ENCODE data around the gene MRPS14. TPM values are rescaled to one million over a fixed set of nuclear protein-coding genes. Genes with fewer than 3 reads are reported as not detected.

The MRPS14 gene
- total RNA-seq, 1 donor from 2014 or later: 33.5 TPM

- H3K4me1 Mint-ChIP-seq: peaks cover 41% of the 10 kb centered on the region
- H3K36me3 Mint-ChIP-seq (ENCODE audit: low read depth): peaks cover 54% of the 10 kb centered on the region
- H3K27me3 Mint-ChIP-seq: no peaks in the 10 kb centered on the region
- no peak for DNase-seq
- H3K9me3 Mint-ChIP-seq: no peaks in the 10 kb centered on the region
- intact Hi-C loops (cut with micrococcal nuclease): loop anchor here (5.0 kb wide), 1 partner anchor 1526 kb away; the partner anchor contains the start of gene PRDX6
- peak overlapping the region; percentile 34 for H3K27ac Mint-ChIP-seq
- peak overlapping the region; percentile 46 for H3K4me3 Mint-ChIP-seq
These were observed 19.7 kb downstream of the MRPS14 start for GRCh38 chr1:175003521-175003920.

- peak; percentile 56 for DNase-seq
- Mint-ChIP-seq H3K36me3 (ENCODE audit: low read depth) (peaks cover 49% of the 10 kb centered on the region), H3K27ac (peak overlapping the region; percentile 31), H3K4me1 (peaks cover 39% of the 10 kb centered on the region), H3K4me3 (peak overlapping the region; percentile 46), H3K9me3 (no peaks in the 10 kb centered on the region), H3K27me3 (no peaks in the 10 kb centered on the region)
- intact Hi-C loops (cut with micrococcal nuclease): loop anchor here (5.0 kb wide), 1 partner anchor 1526 kb away; the partner anchor contains the start of gene PRDX6
These were observed 20.2 kb downstream of the MRPS14 start for GRCh38 chr1:175002910-175003517.

- peaks cover 45% of the 10 kb centered on the region for H3K4me1 Mint-ChIP-seq
- DNase-seq: no peak
- H3K36me3 Mint-ChIP-seq (ENCODE audit: low read depth): peaks cover 37% of the 10 kb centered on the region
- H3K27me3 Mint-ChIP-seq: no peaks in the 10 kb centered on the region
- intact Hi-C loops (cut with micrococcal nuclease): loop anchor here (5.0 kb wide), 1 partner anchor 1523 kb away; the partner anchor contains the start of gene PRDX6
- H3K27ac Mint-ChIP-seq: no peak overlapping the region
- H3K9me3 Mint-ChIP-seq: no peaks in the 10 kb centered on the region
- no peak overlapping the region for H3K4me3 Mint-ChIP-seq
These were observed 22.5 kb downstream of the MRPS14 start for GRCh38 chr1:175000697-175001187.

- H3K27ac Mint-ChIP-seq: no peak within 1 kb of the TSS
- peaks cover 30% of the 10 kb centered on the region for H3K36me3 Mint-ChIP-seq (ENCODE audit: low read depth)
- H3K4me3 Mint-ChIP-seq: no peak within 1 kb of the TSS
- H3K27me3 Mint-ChIP-seq: no peaks in the 10 kb centered on the region
- intact Hi-C loops (cut with micrococcal nuclease): loop anchor here (1.0 to 5.0 kb wide), 10 partner anchors 23 to 1523 kb away; partner anchors contain the start of genes CENPL, COP1, DARS2 and MRPS14
- DNase-seq: peak; percentile 84
- peaks cover 39% of the 10 kb centered on the region for H3K4me1 Mint-ChIP-seq
- no peaks in the 10 kb centered on the region for H3K9me3 Mint-ChIP-seq
These were observed 23.1 kb downstream of the MRPS14 start, which contains the start of gene CACYBP for GRCh38 chr1:174999936-175000696. Gene CACYBP, plus strand, starts transcription at chr1:174999947. Its CDS starts 234 bp downstream, at chr1:175000181.

- Mint-ChIP-seq H3K4me3 (no peak overlapping the region), H3K27me3 (no peaks in the 10 kb centered on the region), H3K9me3 (no peaks in the 10 kb centered on the region), H3K4me1 (peaks cover 37% of the 10 kb centered on the region), H3K36me3 (ENCODE audit: low read depth) (peaks cover 28% of the 10 kb centered on the region), H3K27ac (no peak overlapping the region)
- intact Hi-C loops (cut with micrococcal nuclease): loop anchor here (1.0 to 2.0 kb wide), 9 partner anchors 24 to 1284 kb away; partner anchors contain the start of genes CENPL, COP1, DARS2 and MRPS14
- DNase-seq: peak; percentile 99
These were observed 23.8 kb downstream of the MRPS14 start for GRCh38 chr1:174999216-174999935.

GRCh38 chr1:174998569-174999215, 24.5 kb downstream of the MRPS14 start:
- intact Hi-C loops (cut with micrococcal nuclease): loop anchor here (1.0 to 2.0 kb wide), 11 partner anchors 8 to 1283 kb away; partner anchors contain the start of genes CENPL, COP1, DARS2 and MRPS14
- Mint-ChIP-seq H3K36me3 (ENCODE audit: low read depth) (peaks cover 32% of the 10 kb centered on the region), H3K4me1 (peaks cover 30% of the 10 kb centered on the region), H3K9me3 (no peaks in the 10 kb centered on the region), H3K27me3 (no peaks in the 10 kb centered on the region), H3K4me3 (no peak overlapping the region), H3K27ac (no peak overlapping the region)
- peak; percentile 84 for DNase-seq

- H3K27ac Mint-ChIP-seq: no peak overlapping the region
- no peaks in the 10 kb centered on the region for H3K9me3 Mint-ChIP-seq
- peaks cover 17% of the 10 kb centered on the region for H3K4me1 Mint-ChIP-seq
- no peak overlapping the region for H3K4me3 Mint-ChIP-seq
- no peak for DNase-seq
- H3K36me3 Mint-ChIP-seq (ENCODE audit: low read depth): peaks cover 23% of the 10 kb centered on the region
- intact Hi-C loops (cut with micrococcal nuclease): no loop called here
- no peaks in the 10 kb centered on the region for H3K27me3 Mint-ChIP-seq
These were observed 26.2 kb downstream of the MRPS14 start for GRCh38 chr1:174997041-174997440.

GRCh38 chr1:174996476-174996875, 26.7 kb downstream of the MRPS14 start:
- DNase-seq: no peak
- Mint-ChIP-seq H3K27ac (no peak overlapping the region), H3K4me1 (peaks cover 17% of the 10 kb centered on the region), H3K27me3 (no peaks in the 10 kb centered on the region), H3K36me3 (ENCODE audit: low read depth) (peaks cover 18% of the 10 kb centered on the region), H3K4me3 (no peak overlapping the region), H3K9me3 (no peaks in the 10 kb centered on the region)
- intact Hi-C loops (cut with micrococcal nuclease): no loop called here

GRCh38 chr1:174995916-174996315, 27.3 kb downstream of the MRPS14 start:
- no peaks in the 10 kb centered on the region for H3K9me3 Mint-ChIP-seq
- intact Hi-C loops (cut with micrococcal nuclease): no loop called here
- no peak for DNase-seq
- no peak overlapping the region for H3K4me3 Mint-ChIP-seq
- H3K27ac Mint-ChIP-seq: no peak overlapping the region
- H3K4me1 Mint-ChIP-seq: peaks cover 14% of the 10 kb centered on the region
- H3K27me3 Mint-ChIP-seq: no peaks in the 10 kb centered on the region
- H3K36me3 Mint-ChIP-seq (ENCODE audit: low read depth): peaks cover 13% of the 10 kb centered on the region

- no peak for DNase-seq
- peaks cover 19% of the 10 kb centered on the region for H3K4me1 Mint-ChIP-seq
- no peaks in the 10 kb centered on the region for H3K9me3 Mint-ChIP-seq
- H3K27me3 Mint-ChIP-seq: no peaks in the 10 kb centered on the region
- peaks cover 17% of the 10 kb centered on the region for H3K36me3 Mint-ChIP-seq (ENCODE audit: low read depth)
- no peak overlapping the region for H3K4me3 Mint-ChIP-seq
- H3K27ac Mint-ChIP-seq: no peak overlapping the region
- intact Hi-C loops (cut with micrococcal nuclease): no loop called here
These were observed 28.1 kb downstream of the MRPS14 start for GRCh38 chr1:174995121-174995520.

GRCh38 chr1:174991473-174991872, 31.8 kb downstream of the MRPS14 start:
- peaks cover 27% of the 10 kb centered on the region for H3K36me3 Mint-ChIP-seq (ENCODE audit: low read depth)
- H3K4me1 Mint-ChIP-seq: peaks cover 18% of the 10 kb centered on the region
- no peaks in the 10 kb centered on the region for H3K27me3 Mint-ChIP-seq
- DNase-seq: no peak
- intact Hi-C loops (cut with micrococcal nuclease): no loop called here
- H3K9me3 Mint-ChIP-seq: no peaks in the 10 kb centered on the region
- no peak overlapping the region for H3K4me3 Mint-ChIP-seq
- H3K27ac Mint-ChIP-seq: peak overlapping the region; percentile 29

- H3K9me3 Mint-ChIP-seq: no peaks in the 10 kb centered on the region
- peak; percentile 70 for DNase-seq
- no peaks in the 10 kb centered on the region for H3K27me3 Mint-ChIP-seq
- peaks cover 25% of the 10 kb centered on the region for H3K36me3 Mint-ChIP-seq (ENCODE audit: low read depth)
- H3K4me1 Mint-ChIP-seq: peaks cover 18% of the 10 kb centered on the region
- intact Hi-C loops (cut with micrococcal nuclease): loop anchor here (1.0 kb wide), 1 partner anchor 8 kb away; no protein-coding TSS in a partner anchor
- H3K4me3 Mint-ChIP-seq: peak overlapping the region; percentile 84
- peak overlapping the region; percentile 87 for H3K27ac Mint-ChIP-seq
These were observed 32.7 kb downstream of the MRPS14 start for GRCh38 chr1:174990382-174990999.

All from activated CD4-positive, alpha-beta T cell treated with anti-CD3 and anti-CD28 coated beads, Interleukin-2, amount 10 ng/mL, durations not matched to agents 24 days and 14 days (primary cell).